GM21447 (cell line): ENCODE data around the gene THOP1.

Source experiments
- ATAC-seq: cut with Tn5 transposase; IDR thresholded peaks from one replicate; pipeline ENCODE4 v1.9.1; 2021; ENCODE audit not compliant: unreplicated experiment

Gene THOP1

GRCh38 chr19:2761876-2762782, 23.2 kb upstream of the THOP1 start:
- no peak for ATAC-seq

- ATAC-seq: no peak
These were observed 22.4 kb upstream of the THOP1 start for GRCh38 chr19:2762783-2763496.

GRCh38 chr19:2763687-2764086, 21.6 kb upstream of the THOP1 start:
- no peak for ATAC-seq

- no peak for ATAC-seq
These were observed 20.4 kb upstream of the THOP1 start for GRCh38 chr19:2764945-2765344.

GRCh38 chr19:2765376-2765775, 19.9 kb upstream of the THOP1 start:
- no peak for ATAC-seq

GRCh38 chr19:2766594-2767372, 18.5 kb upstream of the THOP1 start:
- no peak for ATAC-seq

GRCh38 chr19:2767688-2768087, 17.6 kb upstream of the THOP1 start:
- ATAC-seq: no peak

- no peak for ATAC-seq
These were observed 16.8 kb upstream of the THOP1 start for GRCh38 chr19:2768365-2769132.

- no peak for ATAC-seq
These were observed 16.1 kb upstream of the THOP1 start for GRCh38 chr19:2769218-2769617.

- no peak for ATAC-seq
These were observed 15.0 kb upstream of the THOP1 start for GRCh38 chr19:2770055-2771013.

GRCh38 chr19:2771786-2772674, 13.3 kb upstream of the THOP1 start:
- ATAC-seq: no peak

GRCh38 chr19:2774083-2774679, 11.1 kb upstream of the THOP1 start:
- no peak for ATAC-seq

GRCh38 chr19:2774953-2775555, 10.2 kb upstream of the THOP1 start:
- ATAC-seq: no peak

- ATAC-seq: no peak
These were observed 9.5 kb upstream of the THOP1 start for GRCh38 chr19:2775556-2776430.

- no peak for ATAC-seq
These were observed 7.2 kb upstream of the THOP1 start for GRCh38 chr19:2777952-2778683.

GRCh38 chr19:2779121-2779740, 6.1 kb upstream of the THOP1 start:
- no peak for ATAC-seq
